H4 (cell line): ENCODE results near the gene PHF14. TPM values are rescaled to one million over a fixed set of nuclear protein-coding genes. Genes with fewer than 3 reads are reported as not detected.

Experiments used
- DNase-seq: peaks from one replicate; pipeline ENCODE4 v3.0.0-alpha.2; 2015; ENCODE audit warnings: low spot score
- total RNA-seq: library from RNA; depleted of rRNA; stranded (reverse); fragments of >200 nt; shearing (Covaris generic); gene quantifications from 2 replicates; pipeline ENCODE4 v1.2.3, GENCODE V29; 2014

Gene PHF14
- total RNA-seq, 1 experiment from 2014 or later: 71.6 TPM

DNA sequence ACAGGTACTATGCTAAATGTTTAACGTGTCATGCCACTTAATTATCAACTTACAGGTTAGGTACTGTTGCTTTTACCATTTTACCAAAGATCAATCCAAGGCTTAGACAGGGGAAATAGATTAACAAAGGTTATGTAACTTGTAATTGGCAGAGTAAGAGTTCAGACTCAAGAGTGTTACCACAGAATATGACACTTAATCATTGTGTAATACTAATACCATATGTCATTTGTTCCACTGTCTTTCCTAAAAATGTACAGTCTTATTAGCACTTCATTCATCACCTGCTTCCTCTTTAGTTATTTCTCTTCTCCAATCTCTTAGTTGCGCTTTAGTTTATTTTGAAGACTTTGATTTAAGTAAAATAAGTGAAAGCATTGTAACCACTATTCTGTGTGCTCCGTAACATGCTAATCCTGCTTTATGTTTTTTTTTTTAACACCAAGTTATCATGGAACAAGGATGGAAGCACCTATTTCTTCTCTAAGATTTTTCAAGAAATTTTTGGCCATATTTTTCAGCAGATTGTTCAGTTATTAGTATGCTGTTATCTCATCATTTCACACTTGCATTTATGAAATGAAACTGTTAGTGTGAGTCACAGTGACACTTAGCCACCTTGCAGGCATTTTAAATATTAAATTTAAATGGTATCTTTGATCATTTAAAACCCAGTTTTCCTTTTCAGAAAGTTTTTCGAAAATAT, 197.3 kb downstream of the PHF14 start:
- no peak for DNase-seq

DNA sequence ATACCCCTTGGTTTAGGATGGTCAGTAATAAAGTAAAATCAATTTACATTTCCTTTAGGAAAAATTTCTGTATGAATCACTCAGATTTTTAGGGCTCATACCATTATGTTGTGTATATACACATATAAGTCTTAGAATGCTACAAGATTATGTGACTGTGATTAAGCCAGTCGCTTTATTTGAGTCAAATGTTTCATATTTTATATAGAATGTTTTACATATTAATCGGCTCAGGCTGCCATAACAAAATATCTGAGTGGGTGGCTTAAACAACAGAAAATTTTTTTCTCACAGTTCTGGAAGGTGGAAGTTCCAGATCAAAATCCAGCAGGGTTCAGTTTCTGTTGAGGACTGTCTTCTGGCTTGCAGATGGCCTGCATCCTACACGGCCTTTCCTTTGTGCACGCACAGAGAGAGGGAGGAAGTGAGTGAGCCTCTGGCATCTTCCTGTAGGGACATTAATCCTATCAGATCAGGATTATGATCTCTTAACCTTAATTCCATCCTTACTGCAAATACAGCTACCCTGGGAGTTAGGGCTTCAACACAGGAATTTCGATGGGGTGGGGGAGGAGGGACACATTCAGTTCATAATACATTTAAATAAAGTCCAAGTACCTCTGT, 198.0 kb downstream of the PHF14 start:
- DNase-seq: no peak

DNA sequence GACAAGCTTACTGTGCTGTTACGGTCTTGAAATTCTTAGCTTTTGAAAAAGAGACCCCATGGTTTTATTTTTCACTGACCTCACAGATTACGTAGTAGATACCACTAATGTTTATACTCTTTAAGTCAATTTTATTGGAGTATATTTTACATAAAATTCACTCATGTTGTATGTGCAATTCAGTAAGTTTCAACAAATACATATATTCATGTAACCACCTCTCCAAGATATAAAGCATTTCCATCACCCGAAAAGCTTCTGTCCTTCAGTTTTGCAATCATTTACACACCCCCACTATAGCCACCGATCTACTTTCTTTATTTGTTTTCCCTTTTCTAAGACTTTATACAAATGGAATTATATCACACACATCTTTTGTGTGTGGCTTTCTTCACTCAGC, 199.2 kb downstream of the PHF14 start:
- no peak for DNase-seq

DNA sequence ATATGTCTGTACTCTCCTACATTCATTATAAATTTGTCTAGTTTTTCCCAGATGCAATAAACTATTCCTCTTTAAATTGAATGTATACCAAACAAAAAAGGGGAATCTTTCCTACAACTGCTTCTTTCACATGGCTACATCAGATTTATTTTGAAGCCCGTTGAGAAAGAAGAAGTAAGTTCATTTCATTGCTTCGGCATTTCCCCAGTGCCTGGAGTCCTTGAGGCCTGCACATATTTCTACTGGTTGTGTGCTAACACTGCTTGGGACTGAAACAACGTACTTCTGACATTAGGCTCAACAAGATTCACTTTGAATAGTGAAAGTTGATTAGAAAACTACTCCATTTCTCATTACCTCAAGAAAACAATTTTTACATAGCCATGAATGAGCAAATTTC, 201.7 kb downstream of the PHF14 start:
- DNase-seq: no peak

DNA sequence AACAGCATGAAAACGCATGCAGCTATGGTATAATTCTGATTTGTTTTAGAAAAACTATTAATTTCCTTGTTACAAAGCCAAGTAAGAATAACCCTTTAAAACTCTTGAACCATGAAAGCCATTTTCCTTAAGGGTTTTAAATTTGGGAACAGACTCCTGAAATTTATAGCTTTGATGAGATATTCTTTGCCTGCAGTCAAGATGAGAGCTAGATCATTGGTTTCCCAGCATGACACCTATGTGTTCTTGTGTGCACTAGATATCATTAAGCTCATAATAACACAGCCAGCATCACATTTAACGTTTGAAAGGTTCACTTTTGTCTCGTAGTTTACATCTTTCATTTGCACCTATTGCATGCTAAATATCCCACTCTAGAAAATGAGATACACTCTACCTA, 202.2 kb downstream of the PHF14 start:
- no peak for DNase-seq

DNA sequence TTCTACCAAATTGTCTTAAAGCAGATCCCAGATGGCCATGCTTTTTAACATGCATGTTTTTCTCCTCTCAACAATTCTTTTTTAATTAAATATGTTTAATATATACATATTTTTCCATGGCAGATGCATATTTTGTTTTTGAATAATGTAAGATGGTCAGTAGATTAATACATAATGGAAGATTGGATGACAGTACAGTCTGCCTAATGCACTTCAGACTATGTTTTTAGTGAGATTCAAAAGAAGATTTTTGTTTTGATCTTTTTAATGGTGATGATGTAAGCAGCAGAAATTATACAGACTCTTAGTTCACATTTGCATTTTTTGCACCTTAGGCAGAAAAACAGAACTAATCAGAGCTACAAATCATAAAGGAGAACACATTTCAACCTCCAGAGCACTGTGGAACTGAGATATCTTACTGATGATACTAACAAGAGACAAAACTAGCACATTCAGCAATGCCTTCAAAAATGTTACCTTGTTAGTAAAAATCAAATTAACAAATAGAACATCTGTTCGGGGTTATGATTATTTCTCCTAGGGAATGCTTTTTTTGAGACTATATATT, 203.4 kb downstream of the PHF14 start:
- no peak for DNase-seq

DNA sequence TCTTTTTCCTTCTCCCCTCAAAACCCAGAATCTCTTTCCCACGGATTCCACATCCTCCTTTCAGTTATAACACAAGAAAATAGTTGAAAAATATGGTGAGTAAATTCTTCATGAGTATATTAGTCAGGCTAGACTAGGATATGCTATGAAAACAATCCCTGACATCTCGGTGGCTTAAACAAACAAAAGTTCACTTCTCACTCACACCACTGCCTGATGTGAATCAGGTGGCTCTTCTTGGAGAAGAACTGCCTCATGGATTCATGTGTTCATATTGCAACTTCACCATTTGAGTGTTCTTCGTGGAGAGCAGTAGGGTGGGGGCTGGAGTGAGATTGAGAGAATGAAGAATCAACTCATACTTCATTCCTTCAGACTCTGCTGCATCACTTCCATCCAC, 204.1 kb downstream of the PHF14 start:
- DNase-seq: no peak

DNA sequence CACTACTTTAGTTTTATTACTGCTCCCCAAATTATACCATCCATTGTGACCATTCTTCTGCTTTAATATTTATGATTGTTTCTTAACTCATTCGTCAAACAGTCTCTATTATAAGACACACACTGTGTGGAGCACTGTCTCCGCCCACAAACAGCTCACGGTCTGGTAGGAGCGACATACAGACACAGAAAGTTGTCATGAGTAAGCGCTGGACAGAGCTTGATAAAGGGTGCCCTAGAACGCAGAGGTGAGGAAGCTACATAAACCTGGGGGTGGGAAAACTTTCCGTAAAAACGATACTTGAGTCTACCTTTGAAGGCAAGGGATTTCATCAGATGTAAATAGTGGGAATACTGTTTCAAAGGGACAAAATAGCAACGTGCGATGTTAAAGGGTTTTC, 207.9 kb downstream of the PHF14 start:
- no peak for DNase-seq

DNA sequence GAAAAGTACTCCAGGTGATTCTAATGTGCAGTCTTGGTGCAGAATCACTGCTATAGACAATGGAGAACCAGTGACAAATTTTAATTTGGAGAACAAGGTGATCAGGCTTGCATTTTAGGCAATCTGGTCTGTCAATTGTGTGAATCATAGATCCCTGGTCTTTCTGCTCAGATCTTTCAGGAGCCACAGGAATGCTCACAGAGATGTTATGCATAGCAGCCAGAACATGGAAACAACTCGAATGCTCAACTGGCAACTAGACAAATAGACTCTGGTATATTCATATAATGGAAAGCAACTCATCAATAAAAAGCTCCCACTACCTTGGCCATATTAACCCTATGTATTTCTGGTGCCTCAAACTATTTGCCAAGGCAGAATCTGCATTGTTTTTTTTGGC, 209.1 kb downstream of the PHF14 start:
- no peak for DNase-seq

DNA sequence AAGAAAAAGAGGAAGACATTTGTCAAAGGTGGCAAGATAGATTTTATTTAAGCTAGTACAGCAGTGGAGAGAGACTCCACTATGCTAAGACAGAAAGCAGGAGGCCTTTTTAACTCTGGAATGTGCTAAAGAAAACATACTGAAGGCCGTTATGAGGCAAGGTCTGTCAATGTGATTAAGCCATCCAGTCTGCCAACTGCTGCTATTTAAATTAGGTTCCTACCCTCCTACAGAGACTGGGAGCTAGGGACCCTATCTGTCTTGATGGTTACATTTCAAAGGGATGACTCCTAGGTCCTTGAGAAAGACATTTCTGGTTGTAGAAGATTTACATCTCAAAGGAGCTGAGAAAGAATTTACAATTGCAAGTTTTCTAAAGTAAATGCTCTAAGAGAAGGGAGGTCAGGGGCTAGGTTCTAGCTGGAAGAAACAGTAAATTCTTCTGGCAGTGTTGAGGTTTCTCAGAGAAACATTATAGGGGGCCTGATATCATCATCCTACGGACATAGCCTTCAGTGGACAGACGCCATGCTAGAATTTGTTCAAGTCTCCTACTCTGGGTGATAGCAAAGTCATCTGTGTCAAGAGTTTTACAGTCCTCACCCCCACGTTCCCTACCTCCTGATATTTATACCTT, 211.6 kb downstream of the PHF14 start:
- no peak for DNase-seq

DNA sequence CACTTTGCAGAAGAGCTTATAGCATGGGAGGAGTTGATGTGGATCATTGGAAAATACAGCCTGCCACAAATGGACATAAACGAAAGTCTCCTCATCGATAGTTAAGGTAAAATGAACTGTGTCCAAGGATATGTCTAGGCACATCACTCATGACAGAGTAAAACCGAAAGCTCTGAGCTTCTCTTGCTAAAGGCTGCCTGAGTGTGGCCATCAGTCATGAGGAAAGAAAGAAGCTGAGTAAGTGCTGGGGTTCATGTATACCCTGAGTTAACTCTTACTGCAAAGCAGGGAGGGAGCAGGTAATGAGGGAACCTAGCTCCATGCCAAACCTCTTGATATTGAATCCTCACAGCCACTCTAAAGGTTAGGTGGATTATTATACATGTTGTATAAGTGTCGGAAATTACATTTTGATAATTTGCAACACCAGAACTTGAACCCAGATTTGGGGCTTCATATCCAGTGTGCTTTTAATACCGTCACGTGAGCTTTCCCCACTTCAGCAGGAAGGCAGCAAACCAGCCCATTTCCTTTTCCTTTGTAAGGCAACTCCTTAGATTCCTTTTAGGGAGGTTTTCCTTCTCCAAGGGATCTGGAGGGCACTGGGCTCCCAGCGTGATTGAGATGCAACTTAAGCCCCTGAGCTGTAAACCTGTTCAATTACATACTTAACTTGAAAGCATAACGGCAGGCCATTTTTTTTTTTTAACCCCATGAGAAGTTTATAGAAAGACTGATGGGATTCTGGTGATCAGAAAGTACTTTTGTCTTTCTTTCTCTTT, 215.0 kb downstream of the PHF14 start:
- no peak for DNase-seq

DNA sequence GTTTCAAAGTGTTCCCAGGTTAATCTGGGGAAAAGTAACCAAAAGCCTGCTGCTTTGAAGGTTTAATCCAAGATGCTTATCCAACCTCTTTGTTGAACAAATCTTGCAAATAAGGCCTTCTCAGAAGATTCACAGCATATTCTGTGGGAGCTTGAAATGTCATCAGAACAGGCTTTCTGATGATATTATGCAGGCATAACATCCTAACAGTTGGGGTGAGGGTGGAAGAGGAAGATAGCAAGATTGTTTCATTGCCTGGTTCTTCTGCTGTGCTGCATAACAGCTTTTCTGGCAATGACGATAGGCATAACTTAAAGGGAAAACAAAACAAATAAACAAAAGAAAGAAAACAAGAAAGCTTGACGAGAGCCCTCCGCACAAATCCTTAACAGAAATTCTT, 217.4 kb downstream of the PHF14 start:
- DNase-seq: no peak

DNA sequence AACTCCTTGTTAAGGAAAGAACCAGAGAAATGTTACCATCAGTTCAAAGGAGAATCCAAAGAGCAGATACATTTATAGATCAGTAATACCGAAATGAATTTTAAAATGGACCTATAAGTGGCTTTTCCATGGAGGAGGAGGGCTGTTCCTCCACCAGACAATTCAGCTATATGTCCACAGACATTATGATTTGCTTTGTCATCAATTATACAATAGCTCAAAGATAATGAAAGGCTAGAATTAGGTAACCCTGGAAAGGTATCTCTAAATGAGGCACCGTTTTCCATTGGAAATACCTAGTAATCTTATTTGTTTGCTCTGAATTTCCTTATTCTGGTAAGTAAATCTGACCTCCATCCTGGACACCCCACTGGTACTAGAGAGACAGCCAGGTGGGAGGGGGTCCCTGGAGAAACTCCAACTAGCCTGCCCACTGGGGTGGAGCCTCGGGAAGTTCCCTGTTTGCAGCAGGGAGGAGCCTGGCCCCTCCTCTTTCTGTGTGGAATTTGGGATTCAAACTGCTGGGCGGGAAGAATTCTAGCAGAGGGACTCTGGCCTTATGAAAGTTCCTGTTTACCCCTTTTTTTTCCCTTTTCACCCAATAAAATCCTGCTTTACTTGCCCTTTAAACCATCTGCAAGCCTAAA, 218.0 kb downstream of the PHF14 start:
- DNase-seq: no peak

DNA sequence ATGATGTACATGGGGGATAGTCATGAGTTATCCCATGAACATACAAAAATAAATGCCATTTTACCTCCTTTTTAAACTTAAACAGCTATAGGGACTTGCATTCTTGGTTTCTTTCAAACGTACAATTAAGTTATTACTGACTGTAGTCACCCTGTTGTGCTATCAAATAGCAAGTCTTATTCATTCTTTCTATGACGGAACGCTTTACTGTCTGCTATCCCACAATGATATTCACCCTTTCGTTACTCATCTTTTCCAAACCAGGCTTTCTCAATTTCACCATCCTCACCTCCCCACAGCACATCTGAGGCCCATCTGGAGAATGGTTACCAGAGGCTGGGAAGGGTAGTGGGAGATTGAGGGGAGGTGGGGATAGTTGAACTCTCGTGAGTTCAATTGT, 218.8 kb downstream of the PHF14 start:
- no peak for DNase-seq

DNA sequence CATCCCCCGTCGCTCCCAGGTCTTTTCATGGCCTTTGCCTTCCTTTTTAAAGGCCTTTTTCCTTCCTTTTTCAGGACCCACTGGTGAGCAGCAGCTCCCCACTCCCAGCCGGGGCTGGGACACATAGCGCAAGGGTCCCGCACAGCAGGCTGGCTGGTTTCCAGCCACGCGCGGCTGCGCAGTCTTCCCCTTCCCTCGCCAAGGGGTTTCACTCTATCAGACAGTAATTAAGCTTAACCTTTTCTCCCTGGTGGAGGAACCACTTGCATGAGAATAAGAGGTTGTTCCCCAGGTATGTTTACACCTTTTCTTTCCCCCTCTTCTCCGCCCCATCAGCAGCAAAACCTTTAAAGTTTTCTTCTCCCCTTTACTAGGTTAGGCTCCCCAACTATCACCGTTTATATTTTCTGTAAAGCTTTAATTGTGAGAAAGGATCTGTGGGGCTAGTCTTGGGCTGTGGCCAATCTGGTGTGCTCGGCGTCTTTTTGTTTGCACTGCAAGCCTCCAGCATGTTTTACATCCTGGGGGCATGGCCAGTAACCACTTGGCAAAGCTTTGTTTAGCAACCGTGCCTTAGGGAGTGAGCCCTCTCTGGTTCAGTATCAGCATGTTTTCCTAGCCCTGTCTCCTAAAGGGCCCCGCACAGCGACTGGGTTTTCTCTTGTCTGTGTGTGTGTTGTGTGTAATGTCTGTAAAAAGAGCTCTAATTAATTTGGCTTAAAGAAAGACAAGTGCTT, 219.6 kb downstream of the PHF14 start:
- peak; percentile 76 for DNase-seq

DNA sequence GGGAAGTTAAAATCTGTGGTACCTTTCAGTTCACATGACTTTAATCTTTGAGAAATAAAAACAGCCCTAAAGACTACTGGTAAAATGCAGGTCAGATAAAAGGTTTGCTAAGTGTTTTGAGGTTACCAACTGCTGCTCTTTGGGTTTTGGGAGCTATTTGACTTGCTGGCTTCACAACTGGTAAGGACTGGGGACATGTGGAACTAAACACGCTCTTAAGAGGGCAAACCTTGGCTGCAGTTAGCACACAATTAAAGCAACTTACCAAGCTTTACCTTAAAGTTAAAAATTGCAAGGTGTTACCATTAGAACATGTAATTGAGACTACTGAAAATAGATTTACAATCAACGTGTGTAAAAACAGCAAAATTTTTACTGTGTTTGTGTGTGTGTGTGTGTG, 220.2 kb downstream of the PHF14 start:
- no peak for DNase-seq

DNA sequence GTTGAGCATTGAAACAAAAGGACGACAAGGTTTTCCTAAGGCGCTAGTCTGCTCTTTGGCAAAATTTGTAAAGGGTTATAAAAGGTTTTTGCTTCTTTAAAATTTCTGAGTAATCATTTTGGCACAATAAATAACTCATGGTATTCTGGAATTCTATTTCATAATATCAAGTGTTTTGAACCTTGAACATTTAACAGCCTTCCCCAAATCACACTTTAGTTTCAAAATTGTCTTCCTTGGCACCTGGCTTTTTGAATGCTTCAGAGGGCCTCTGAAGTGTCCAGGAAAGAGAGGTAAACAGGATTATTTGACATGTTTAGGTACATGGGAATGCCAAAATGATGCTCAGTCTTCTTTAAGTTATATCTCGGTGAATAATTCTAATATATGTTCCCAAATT, 220.8 kb downstream of the PHF14 start:
- no peak for DNase-seq

DNA sequence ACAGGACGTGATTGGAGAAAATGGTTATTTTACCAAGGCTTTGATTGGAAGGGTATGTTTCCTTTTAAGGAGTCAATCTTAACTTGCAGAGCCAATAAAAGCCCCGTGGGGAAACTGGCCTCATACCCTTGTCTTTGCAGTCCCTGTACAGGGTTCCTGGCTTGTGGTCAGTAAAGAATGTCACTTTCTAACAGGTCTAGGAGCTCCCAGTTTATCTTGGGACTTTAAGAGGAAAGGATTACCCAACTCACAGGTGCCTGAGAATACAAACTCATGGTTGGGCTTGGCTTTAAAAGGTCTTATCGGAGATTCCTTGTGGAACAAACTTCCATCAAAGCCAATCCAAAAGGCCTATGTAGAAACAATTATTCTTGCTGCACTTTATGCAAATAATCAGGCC, 221.8 kb downstream of the PHF14 start:
- DNase-seq: peak; percentile 54

DNA sequence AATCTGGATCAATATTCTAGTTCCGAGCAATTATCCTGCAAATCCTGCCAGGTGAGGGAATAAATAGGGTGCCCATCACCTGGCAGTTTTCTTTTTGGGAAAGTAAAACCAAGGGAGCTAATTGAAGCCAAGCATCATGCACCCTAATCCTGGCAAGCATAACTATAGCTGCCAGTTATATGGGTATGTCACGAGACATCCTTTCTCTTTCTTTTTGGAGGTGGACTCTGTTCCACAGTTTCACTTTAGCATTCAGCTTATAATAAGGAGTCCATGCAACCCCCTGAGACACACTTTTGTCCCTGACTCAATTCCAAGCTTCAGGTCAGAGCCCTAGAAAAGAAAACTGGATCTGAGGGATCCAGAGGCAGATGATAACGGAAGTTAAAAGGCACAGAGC, 222.5 kb downstream of the PHF14 start:
- DNase-seq: no peak

DNA sequence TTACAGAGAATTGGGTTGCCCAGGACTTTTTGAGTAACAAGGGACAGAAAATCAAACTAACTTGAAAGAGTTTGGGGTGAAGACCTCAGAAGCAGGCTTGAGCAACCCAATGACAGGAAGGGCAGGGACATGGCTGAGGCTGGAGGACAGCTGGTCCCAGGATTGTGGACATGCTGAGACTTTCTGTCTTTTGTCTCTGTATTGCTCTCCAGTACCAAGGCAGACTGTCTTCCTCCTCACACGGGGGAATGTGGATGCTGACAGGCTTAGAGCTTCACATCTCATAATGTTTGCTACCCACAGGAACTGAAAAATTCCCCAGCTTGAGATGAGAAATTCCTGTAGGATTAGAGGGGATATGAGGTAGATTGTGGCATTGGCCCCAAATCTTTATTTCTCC, 229.6 kb downstream of the PHF14 start:
- DNase-seq: no peak

DNA sequence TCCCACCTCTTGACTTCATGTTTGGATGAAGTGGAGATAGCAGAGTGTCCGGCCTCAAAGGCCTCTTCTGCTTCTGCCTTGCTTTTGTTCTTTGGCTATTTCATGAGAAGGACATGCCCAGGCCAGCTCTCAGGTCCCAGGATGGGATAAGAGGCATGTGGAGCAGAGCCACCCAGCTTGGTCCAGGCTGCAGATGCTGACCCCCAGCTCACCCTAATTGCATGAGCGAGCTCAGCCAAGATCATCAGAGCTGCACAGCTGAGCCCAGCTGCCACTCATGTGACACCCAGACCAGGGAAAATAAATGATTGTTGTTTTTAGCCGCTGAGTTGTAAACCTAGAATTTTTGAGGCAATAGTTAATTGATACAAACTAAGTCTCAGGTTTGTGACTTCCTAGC, 230.0 kb downstream of the PHF14 start:
- no peak for DNase-seq
